RWPE2 (cell line): ENCODE measurements around the gene APOBEC2.

ENCODE experiments used
- ATAC-seq: fragments of 200-7000 bp; cut with Tn5 transposase; 3 replicates; pipeline ENCODE4 v1.9.1; 2021; ENCODE audit warnings: low read depth
- DNase-seq: peaks from one replicate; pipeline ENCODE4 v3.0.0-alpha.2; 2020; ENCODE audit warnings: low spot score
- H3K27ac ChIP-seq: fragments of 450-650 bp; 2 replicates; pipeline ENCODE4 v1.5.1; 2017; ENCODE audit warnings: mild to moderate bottlenecking; ENCODE audit not compliant: poor library complexity, severe bottlenecking
- H3K27me3 ChIP-seq: fragments of 250-450 bp; sonication (Bioruptor Pico); 2 replicates; pipeline ENCODE4 v1.5.1; 2021; ENCODE audit warnings: mild to moderate bottlenecking, moderate library complexity; ENCODE audit not compliant: insufficient read depth, poor library complexity, severe bottlenecking
- H3K36me3 ChIP-seq: fragments of 250-450 bp; sonication (Bioruptor Pico); 2 replicates; pipeline ENCODE4 v1.5.1; 2020; ENCODE audit warnings: low read depth, mild to moderate bottlenecking, moderate library complexity
- H3K4me1 ChIP-seq: fragments of 250-450 bp; sonication (Bioruptor Pico); 2 replicates; pipeline ENCODE4 v1.5.1; 2021; ENCODE audit warnings: mild to moderate bottlenecking, moderate library complexity; ENCODE audit not compliant: insufficient read depth, poor library complexity, severe bottlenecking
- H3K4me3 ChIP-seq: fragments of 250-450 bp; sonication (Bioruptor Pico); 2 replicates; pipeline ENCODE4 v1.5.1; 2021; ENCODE audit warnings: mild to moderate bottlenecking, moderate library complexity; ENCODE audit not compliant: severe bottlenecking
- H3K9me3 ChIP-seq: fragments of 250-450 bp; sonication (Bioruptor Pico); 2 replicates; pipeline ENCODE4 v1.5.1; 2021; ENCODE audit warnings: mild to moderate bottlenecking, moderate library complexity; ENCODE audit not compliant: severe bottlenecking
- TF ChIP-seq, protein P1 (sequence below): fragments of 450-650 bp; IDR thresholded peaks from one replicate; pipeline ENCODE4 v1.5.1; 2017; ENCODE audit warnings: mild to moderate bottlenecking, moderate library complexity; ENCODE audit not compliant: poor library complexity, severe bottlenecking

APOBEC2 gene

DNA sequence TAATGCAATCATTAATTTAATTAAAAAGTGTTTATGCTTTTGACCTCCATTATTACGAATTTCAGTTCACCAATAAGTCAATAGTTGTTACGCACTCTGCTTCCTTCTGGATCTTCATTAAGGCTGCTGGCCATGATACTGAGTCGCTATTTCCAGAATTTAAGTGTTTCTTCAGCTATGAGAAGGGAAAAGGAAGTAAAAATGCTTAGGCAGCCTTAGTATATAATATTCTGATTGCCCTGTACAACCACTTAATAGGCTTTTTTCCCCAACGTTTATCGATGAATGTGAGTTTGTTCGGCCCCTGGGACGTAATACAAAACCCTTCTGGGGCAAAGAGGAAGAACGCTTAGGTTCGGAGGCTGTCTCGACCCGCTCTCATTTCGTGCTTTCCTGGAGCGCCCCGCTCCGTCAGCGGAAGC, 18.5 kb downstream of the APOBEC2 start:
- no peak for DNase-seq
- no peak for ATAC-seq
- H3K9me3 ChIP-seq = no peaks in the 10 kb centered on the region
- TF ChIP-seq, protein P1, sequence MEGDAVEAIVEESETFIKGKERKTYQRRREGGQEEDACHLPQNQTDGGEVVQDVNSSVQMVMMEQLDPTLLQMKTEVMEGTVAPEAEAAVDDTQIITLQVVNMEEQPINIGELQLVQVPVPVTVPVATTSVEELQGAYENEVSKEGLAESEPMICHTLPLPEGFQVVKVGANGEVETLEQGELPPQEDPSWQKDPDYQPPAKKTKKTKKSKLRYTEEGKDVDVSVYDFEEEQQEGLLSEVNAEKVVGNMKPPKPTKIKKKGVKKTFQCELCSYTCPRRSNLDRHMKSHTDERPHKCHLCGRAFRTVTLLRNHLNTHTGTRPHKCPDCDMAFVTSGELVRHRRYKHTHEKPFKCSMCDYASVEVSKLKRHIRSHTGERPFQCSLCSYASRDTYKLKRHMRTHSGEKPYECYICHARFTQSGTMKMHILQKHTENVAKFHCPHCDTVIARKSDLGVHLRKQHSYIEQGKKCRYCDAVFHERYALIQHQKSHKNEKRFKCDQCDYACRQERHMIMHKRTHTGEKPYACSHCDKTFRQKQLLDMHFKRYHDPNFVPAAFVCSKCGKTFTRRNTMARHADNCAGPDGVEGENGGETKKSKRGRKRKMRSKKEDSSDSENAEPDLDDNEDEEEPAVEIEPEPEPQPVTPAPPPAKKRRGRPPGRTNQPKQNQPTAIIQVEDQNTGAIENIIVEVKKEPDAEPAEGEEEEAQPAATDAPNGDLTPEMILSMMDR = no peak
- peak overlapping the region; percentile 81 for H3K4me3 ChIP-seq
- H3K36me3 ChIP-seq = peaks cover 25% of the 10 kb centered on the region
- H3K27ac ChIP-seq = peak overlapping the region; percentile 94
- no peaks in the 10 kb centered on the region for H3K27me3 ChIP-seq
- H3K4me1 ChIP-seq = no peaks in the 10 kb centered on the region

DNA sequence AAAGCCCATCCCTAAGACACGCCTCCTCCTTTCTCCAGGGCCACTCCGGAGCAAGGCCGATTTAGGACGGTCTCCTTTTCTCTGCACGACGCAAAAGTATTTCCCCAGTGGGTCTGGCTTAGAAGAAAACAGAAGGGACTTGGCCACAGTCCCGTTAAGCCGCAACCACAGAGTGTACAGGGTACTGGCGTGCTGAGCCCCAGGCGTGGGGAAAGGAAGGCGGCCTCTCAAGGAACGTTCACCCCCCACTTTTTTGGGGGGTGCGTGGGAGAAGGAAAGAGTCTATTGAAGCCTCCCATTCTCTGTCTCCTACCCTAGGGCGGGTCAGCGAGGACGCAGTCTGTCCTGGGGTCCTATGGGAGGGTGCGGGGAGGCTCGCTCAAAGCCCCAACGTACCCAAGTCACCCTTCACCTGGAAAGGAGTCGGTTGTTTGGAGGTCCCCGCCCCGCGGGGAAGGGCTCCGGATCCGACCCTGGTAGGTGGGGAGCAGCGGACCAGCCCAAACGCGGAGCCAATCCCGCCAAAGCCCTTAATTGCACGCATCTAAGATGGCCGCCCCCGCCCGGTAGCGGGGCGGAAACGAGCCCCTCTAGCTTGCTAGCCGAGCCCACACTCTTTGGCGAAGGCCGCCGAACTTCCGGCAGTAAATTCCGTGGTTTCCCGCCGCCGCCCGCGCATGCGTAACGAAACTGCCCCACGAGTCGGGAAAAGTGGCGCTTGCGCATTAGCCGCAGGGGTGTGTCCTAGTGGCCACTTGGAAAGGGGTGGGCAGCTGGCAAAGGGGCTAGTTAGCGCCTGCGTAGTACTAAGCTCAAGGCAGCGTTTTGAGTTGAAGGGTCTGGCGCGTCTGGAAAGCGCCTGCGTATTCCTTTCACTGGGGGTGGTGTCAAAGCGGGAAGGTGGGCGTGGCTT, 19.2 kb downstream of the APOBEC2 start, which contains the start of gene OARD1:
TSS of gene OARD1 (minus strand) at position 434 of the 913 bp plus-strand sequence. CDS start 722 bp downstream, outside the sequence.
- H3K9me3 ChIP-seq = no peaks in the 10 kb centered on the region
- TF ChIP-seq, protein P1 = no peak
- H3K4me3 ChIP-seq = peak within 1 kb of the TSS; percentile 81
- peaks cover 18% of the 10 kb centered on the region for H3K36me3 ChIP-seq
- no peaks in the 10 kb centered on the region for H3K4me1 ChIP-seq
- ATAC-seq (peak; percentile 79), DNase-seq (peak; percentile 99)
- H3K27ac ChIP-seq = peak within 1 kb of the TSS; percentile 94
- no peaks in the 10 kb centered on the region for H3K27me3 ChIP-seq

DNA sequence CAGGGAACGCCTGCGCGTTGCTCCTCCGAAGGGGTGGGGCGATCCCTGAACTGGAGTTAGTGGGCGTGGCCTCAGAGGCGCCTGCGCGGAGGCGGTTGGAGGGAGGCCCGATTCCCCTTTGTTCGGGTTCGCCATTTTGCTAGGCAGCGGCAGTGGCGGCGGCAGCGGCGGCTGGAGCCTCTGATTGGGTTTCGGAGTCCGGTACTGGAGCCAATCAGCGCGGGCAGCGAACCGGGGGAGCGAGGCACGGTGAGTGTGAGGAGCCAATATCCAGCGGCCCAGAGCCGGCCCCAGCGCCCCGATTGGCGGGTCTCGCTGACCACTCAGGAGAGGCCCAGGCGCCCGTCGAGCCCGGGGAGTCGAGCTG, 19.8 kb downstream of the APOBEC2 start, which contains the start of gene NFYA:
TSS of gene NFYA (plus strand) at position 139 of the 367 bp plus-strand sequence. CDS start 6,116 bp downstream, outside the sequence.
- Histone ChIP-seq H3K9me3 (no peaks in the 10 kb centered on the region), H3K4me3 (peak within 1 kb of the TSS; percentile 81), H3K27ac (peak within 1 kb of the TSS; percentile 94), H3K4me1 (no peaks in the 10 kb centered on the region), H3K27me3 (no peaks in the 10 kb centered on the region), H3K36me3 (peaks cover 12% of the 10 kb centered on the region)
- DNase-seq = no peak
- TF ChIP-seq, protein P1 = no peak
- peak; percentile 86 for ATAC-seq

DNA sequence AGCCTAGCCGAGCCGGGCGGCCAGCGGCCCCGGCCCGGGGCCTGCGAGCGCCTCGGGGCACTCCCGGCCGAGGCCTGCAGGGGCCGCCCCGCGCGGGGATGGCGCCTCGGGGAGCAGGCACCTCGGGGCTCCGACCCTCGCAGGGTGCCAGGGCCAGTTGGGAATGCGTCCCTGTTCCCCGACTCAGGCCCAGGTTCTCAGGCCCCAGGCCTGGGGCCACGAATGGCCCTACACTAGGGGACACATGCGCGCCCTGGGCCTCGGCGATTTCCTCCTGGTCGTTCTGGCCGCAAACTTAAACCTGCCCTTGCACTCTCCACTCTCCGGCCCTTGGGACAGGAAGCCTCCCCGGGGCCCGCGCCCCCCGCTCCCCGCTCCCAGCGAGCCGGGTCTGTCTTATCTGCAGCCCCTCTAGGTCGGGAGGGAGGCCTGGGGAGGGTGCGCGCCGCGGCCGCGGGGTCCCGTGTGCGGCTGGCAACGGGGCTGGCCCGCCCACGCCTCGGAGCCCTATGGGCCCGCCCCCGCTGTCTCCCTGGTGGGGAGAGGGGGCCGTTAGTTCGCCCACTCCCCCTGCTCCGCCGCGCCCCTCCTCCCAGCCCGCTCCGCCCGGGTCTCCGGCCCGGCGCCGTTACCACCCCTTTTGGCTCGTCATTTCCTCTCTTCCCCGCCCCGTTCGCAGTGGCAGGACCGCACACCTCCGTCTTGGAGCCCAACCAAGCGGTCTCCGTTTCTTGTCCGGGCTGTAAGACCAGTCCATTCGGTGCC, 20.4 kb downstream of the APOBEC2 start:
- peak overlapping the region; percentile 81 for H3K4me3 ChIP-seq
- H3K27ac ChIP-seq = peak overlapping the region; percentile 94
- DNase-seq (peak; percentile 85), ATAC-seq (peak; percentile 17)
- no peaks in the 10 kb centered on the region for H3K4me1 ChIP-seq
- H3K9me3 ChIP-seq = no peaks in the 10 kb centered on the region
- peaks cover 15% of the 10 kb centered on the region for H3K36me3 ChIP-seq
- TF ChIP-seq, protein P1 = peak; percentile 34
- H3K27me3 ChIP-seq = no peaks in the 10 kb centered on the region
